ENCODE measurements around the gene KIRREL3. TPM values are rescaled to one million over a fixed set of nuclear protein-coding genes. Genes with fewer than 3 reads are reported as not detected.

KIRREL3 gene
- total and polyA plus RNA-seq, 2 of the 8 experiments (the other 6 are each of a cell fraction or from before 2014, with no cell fraction given): 0.29 to 0.32 TPM

- H4K20me1 ChIP-seq (replicated peaks in 1 of 2; ENCODE audit: control insufficient read depth in 1 of 2, insufficient read depth in 2 of 2, low read length in 2 of 2): peaks cover 0 to 3% of the 10 kb centered on the region in 2 experiments
- H3K79me2 ChIP-seq (ENCODE audit: control insufficient read depth in 1 of 2, insufficient read depth in 2 of 2, low read length in 2 of 2): peaks cover 0 to 12% of the 10 kb centered on the region in 2 experiments; a peak in 2 of 4 replicates
- TF ChIP-seq CEBPB (IDR thresholded peaks at IDR 0.05; ENCODE audit: low read depth, low read length): no peak
Measured at GRCh38 chr11:126378763-126379162, 621.8 kb downstream of the KIRREL3 start.

More at GRCh38 chr11:126378763-126379162, 621.8 kb downstream of the KIRREL3 start:
- H4K91ac ChIP-seq (replicated peaks; ENCODE audit: insufficient read length, low read length): no peak overlapping the region
- no peak for DNase-seq (ENCODE audit: low read depth in 1 of 2, low spot score in 2 of 2)
- H4K8ac ChIP-seq (ENCODE audit: extremely low read depth, insufficient read depth, low read length): no peak overlapping the region
- H3K9ac ChIP-seq (replicated peaks in 1 of 4; ENCODE audit: extremely low read depth in 1 of 4, low read depth in 3 of 4, low read length in 3 of 4): no peak overlapping the region
- ChIA-PET CTCF (ENCODE audit: partially characterized antibody) (no interaction called here), POLR2A (ENCODE audit: partially characterized antibody) (no interaction called here)
- H3K4me3 ChIP-seq (ENCODE audit: extremely low read depth in 1 of 4, insufficient read depth in 2 of 4, low read depth in 3 of 4, low read length in 4 of 4): no peak overlapping the region
- H3K56ac ChIP-seq (replicated peaks; ENCODE audit: insufficient read length, low read depth, low read length): no peak overlapping the region
- no peak overlapping the region for H3K4me2 ChIP-seq (ENCODE audit: insufficient read depth in 1 of 2, low read depth in 2 of 2, low read length in 2 of 2)
- H3K27me3 ChIP-seq (replicated peaks in 1 of 4; ENCODE audit: control insufficient read depth in 3 of 4, extremely low read depth in 1 of 4, insufficient read depth in 3 of 4, low read length in 3 of 4): no peaks in the 10 kb centered on the region
- no peak overlapping the region for H3K18ac ChIP-seq (ENCODE audit: extremely low read depth, low read length)
- WGBS, 2 experiments (ENCODE audit: extremely low coverage in 1 of 2, insufficient coverage in 1 of 2, insufficient read length in 1 of 2, insufficient replicate concordance in 2 of 2, low coverage in 1 of 2, low lambda C conversion rate in 2 of 2, missing lambda C conversion rate in 1 of 2): 92% methylated on average over 4 of the region's 4 CpGs; no CpG with 5 or more reads in 1 of the 2 experiments
- H2BK120ac ChIP-seq (replicated peaks; ENCODE audit: low read depth, low read length): no peak overlapping the region
- no peak overlapping the region for H3K23ac ChIP-seq (ENCODE audit: insufficient read length)
- no peaks in the 10 kb centered on the region for H3K23me2 ChIP-seq (ENCODE audit: low read depth, low read length)
- H3K4ac ChIP-seq (replicated peaks; ENCODE audit: insufficient read length, low read depth, low read length): no peak overlapping the region
- H4K5ac ChIP-seq (ENCODE audit: insufficient read length, low read depth, low read length): no peak overlapping the region
- FAIRE-seq: no peak
- H3K9me3 ChIP-seq (ENCODE audit: insufficient read depth in 2 of 2, low read depth in 1 of 2, low read length in 1 of 2): no peaks in the 10 kb centered on the region
- no peak overlapping the region for H2BK20ac ChIP-seq (ENCODE audit: low read length)
- no peak overlapping the region for H2BK15ac ChIP-seq (ENCODE audit: low read length)
- H2BK5ac ChIP-seq (ENCODE audit: low read depth, low read length): no peak overlapping the region
- 0 out of 2 replicates have a peak, but pooled peaks cover 5% of the 10 kb centered on the region for H3K79me1 ChIP-seq (ENCODE audit: low read depth, low read length)
- H3K27ac ChIP-seq (ENCODE audit: low read depth, low read length): no peak overlapping the region
- no peak overlapping the region for H3K14ac ChIP-seq (ENCODE audit: insufficient read length)
- no peaks in the 10 kb centered on the region; a peak in 3 of 7 replicates for H3K4me1 ChIP-seq (replicated peaks in 1 of 4; ENCODE audit: control insufficient read depth in 3 of 4, insufficient read depth in 4 of 4, low read length in 3 of 4)
- H2AFZ ChIP-seq (ENCODE audit: low read length): no peak overlapping the region
- no peaks in the 10 kb centered on the region for H3K36me3 ChIP-seq (ENCODE audit: control insufficient read depth in 2 of 4, insufficient read depth in 4 of 4, low read length in 3 of 4)
- H2AK5ac ChIP-seq (ENCODE audit: low read depth, low read length): no peak overlapping the region
- H2BK12ac ChIP-seq (ENCODE audit: low read depth, low read length): no peak overlapping the region

Data from H1 (cell line).